ENCODE measurements around the gene RNF223.

RNF223 gene

GRCh38 chr1:1024771-1025699 lies 49.1 kb downstream of the RNF223 start:
- DNase-seq = peak; percentile 35

GRCh38 chr1:1024149-1024770 lies 49.8 kb downstream of the RNF223 start:
- DNase-seq = no peak

- no peak for DNase-seq
Observed at GRCh38 chr1:1023700-1024099, 50.4 kb downstream of the RNF223 start.

- DNase-seq = no peak
Observed at GRCh38 chr1:1022302-1023009, 51.6 kb downstream of the RNF223 start.

GRCh38 chr1:1021920-1022259 lies 52.2 kb downstream of the RNF223 start:
- peak; percentile 20 for DNase-seq

DNA sequence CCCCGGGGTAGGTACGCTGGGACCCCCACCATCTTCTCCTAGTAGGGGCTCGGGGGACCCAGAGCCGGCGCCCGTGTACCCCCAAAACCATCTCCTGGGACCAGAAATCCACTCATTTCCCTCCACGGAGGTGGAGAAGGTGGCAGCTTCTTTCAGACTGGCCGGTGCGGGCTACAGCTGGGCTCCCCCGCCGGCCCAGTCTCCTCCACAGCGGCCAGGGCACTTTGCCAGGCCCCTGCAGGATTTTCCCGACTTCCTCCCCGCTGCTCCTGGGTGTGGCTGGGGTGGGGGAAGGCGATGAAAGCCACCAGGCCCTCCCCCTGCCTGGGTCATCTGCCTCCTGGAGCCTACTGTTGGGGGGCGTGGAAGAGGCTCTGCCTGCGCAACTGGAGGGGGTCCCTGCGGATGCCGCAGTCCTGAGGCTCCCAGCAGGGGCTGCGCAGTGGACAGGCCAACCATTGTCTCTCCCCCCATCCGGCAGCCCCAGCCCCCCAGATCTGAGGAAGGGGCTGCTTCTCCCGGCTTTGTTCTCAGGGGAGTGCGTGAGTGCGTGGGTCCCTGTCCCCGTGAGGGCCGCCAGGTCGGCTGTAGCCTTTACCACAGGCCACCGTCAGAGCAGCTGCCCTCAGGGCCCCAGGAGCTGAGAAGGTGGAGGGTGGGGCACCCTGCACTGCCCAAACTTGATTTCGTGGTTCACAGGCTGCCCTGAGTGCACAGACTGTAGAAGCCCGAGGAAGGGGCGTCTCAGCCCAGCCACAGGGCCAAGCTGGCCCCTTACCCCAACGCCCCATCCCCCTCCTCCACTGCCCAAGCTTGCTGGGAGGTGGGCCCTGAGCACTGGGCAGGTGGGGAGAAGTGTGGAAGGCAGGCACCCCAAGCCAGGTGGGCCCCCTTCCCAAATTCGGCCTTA lies 52.8 kb downstream of the RNF223 start:
- DNase-seq = peak; percentile 85

Measured in fibroblast of skin of abdomen (primary cell).